ENCODE measurements around the gene SUSD6. TPM values are rescaled to one million over a fixed set of nuclear protein-coding genes. Genes with fewer than 3 reads are reported as not detected.

The SUSD6 gene
- total and polyA plus RNA-seq, 12 donors, result 5.9 to 46.3 (median 25.2) TPM

- Histone ChIP-seq H3K9me3 (no peaks in the 10 kb centered on the region), H3K4me3 (no peak overlapping the region), H3K27ac (peak overlapping the region in 9 of 10 donors; percentile 25 to 92 (median 81)), H3K27me3 (no peaks in the 10 kb centered on the region), H3K36me3 (peaks cover 0 to 29% (median 0%) of the 10 kb centered on the region in 9 donors), H3K4me1 (peaks cover 36 to 99% (median 86%) of the 10 kb centered on the region in 9 donors)
- intact Hi-C loops (cut with DNase I), result no loop called here
- peak in 1 of 2 donors; percentile 38 for DNase-seq
- WGBS, 2 donors, result 36 to 40% methylated on average over 3 of the region's 3 CpGs
- TF ChIP-seq CTCF (IDR thresholded peaks at IDR 0.05), result no peak
- ATAC-seq, result peak; percentile 34 to 64 (median 47)
Measured at GRCh38 chr14:69693145-69693544, 81.7 kb downstream of the SUSD6 start.

- TF ChIP-seq CTCF (IDR thresholded peaks at IDR 0.05), result no peak
- 70 to 82% methylated on average over 4 of the region's 4 CpGs for WGBS, 2 donors
- intact Hi-C loops (cut with DNase I), result loop anchor here in 1 of 10 donors (2.0 kb wide), 1 partner anchor 73 kb away; the partner anchor contains the start of gene SRSF5
- Histone ChIP-seq H3K27me3 (no peaks in the 10 kb centered on the region), H3K36me3 (peaks cover 0 to 22% (median 0%) of the 10 kb centered on the region in 9 donors), H3K9me3 (no peaks in the 10 kb centered on the region), H3K4me3 (no peak overlapping the region), H3K27ac (peak overlapping the region; percentile 40 to 92 (median 82)), H3K4me1 (peaks cover 32 to 99% (median 86%) of the 10 kb centered on the region in 9 donors)
- ATAC-seq (peak; percentile 46 to 67 (median 61)), DNase-seq (no peak)
Measured at GRCh38 chr14:69693801-69694729, 82.7 kb downstream of the SUSD6 start.

- ATAC-seq (peak; percentile 45 to 78 (median 66)), DNase-seq (peak in 1 of 2 donors; percentile 58)
- 55 to 65% methylated on average over 5 of the region's 5 CpGs for WGBS, 2 donors
- H3K4me1 ChIP-seq, result peaks cover 32 to 98% (median 85%) of the 10 kb centered on the region in 9 donors
- no peaks in the 10 kb centered on the region for H3K9me3 ChIP-seq
- peak overlapping the region; percentile 40 to 92 (median 82) for H3K27ac ChIP-seq
- intact Hi-C loops (cut with DNase I), result loop anchor here in 1 of 10 donors (2.0 kb wide), 1 partner anchor 72 kb away; the partner anchor contains the start of gene SRSF5
- H3K4me3 ChIP-seq, result no peak overlapping the region
- H3K27me3 ChIP-seq, result no peaks in the 10 kb centered on the region
- peaks cover 0 to 19% (median 0%) of the 10 kb centered on the region in 9 donors for H3K36me3 ChIP-seq
- TF ChIP-seq CTCF (IDR thresholded peaks at IDR 0.05), result no peak
Measured at GRCh38 chr14:69694730-69695281, 83.4 kb downstream of the SUSD6 start.
